Right lobe of liver (tissue), 4 donors: Measurements from ENCODE around the gene NSDHL.
A peak's percentile ranks its signal among the peaks of the same experiment; 100 is the strongest.

Source experiments
- POLR2A ChIP-seq: fragments of 450-650 bp; IDR thresholded peaks from one replicate; pipeline ENCODE4 v1.6.1; 2017; ENCODE audit warnings: antibody characterized with exemption, mild to moderate bottlenecking
- TF ChIP-seq, protein P1 (sequence below), 4 donors: fragments of 200-600 bp in 3 of 4; fragments of 450-650 bp in 1 of 4; IDR thresholded peaks; one replicate each; pipeline versions ENCODE4 v1.5.1 to v1.8.0; 2016 to 2022; ENCODE audit warnings: antibody characterized with exemption in 4 of 4, mild to moderate bottlenecking in 2 of 4
- donor health status: DM: no; HTN: no; CAD: no.
- donor health status: DM: no; HTN: no; CAD: no.
- donor health status: DM: no; HTN: yes; CAD: no.

- TF ChIP-seq, protein P1, sequence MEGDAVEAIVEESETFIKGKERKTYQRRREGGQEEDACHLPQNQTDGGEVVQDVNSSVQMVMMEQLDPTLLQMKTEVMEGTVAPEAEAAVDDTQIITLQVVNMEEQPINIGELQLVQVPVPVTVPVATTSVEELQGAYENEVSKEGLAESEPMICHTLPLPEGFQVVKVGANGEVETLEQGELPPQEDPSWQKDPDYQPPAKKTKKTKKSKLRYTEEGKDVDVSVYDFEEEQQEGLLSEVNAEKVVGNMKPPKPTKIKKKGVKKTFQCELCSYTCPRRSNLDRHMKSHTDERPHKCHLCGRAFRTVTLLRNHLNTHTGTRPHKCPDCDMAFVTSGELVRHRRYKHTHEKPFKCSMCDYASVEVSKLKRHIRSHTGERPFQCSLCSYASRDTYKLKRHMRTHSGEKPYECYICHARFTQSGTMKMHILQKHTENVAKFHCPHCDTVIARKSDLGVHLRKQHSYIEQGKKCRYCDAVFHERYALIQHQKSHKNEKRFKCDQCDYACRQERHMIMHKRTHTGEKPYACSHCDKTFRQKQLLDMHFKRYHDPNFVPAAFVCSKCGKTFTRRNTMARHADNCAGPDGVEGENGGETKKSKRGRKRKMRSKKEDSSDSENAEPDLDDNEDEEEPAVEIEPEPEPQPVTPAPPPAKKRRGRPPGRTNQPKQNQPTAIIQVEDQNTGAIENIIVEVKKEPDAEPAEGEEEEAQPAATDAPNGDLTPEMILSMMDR (IDR thresholded peaks at IDR 0.05) = no peak
- TF ChIP-seq POLR2A = peak; percentile 62
These were observed at the start of gene NSDHL, which contains the start of gene CETN2 for GRCh38 chrX:152830312-152831305.
